Urinary bladder (tissue), 4 donors: ENCODE measurements around the gene DNM3. TPM values are rescaled to one million over a fixed set of nuclear protein-coding genes. Genes with fewer than 3 reads are reported as not detected.

Source experiments
- DNase-seq: peaks from one replicate; pipeline ENCODE4 v3.0.0-alpha.2; 2015; ENCODE audit errors: extremely low spot score
- H3K27ac ChIP-seq: one replicate; pipeline ENCODE4 v1.5.1; 2013; ENCODE audit warnings: low read depth, mild to moderate bottlenecking, moderate library complexity
- H3K36me3 ChIP-seq: one replicate; pipeline ENCODE4 v1.6.1; 2013; ENCODE audit warnings: mild to moderate bottlenecking, moderate library complexity; ENCODE audit not compliant: insufficient read depth
- H3K4me1 ChIP-seq: one replicate; pipeline ENCODE4 v1.6.1; 2013; ENCODE audit warnings: mild to moderate bottlenecking, moderate library complexity; ENCODE audit not compliant: insufficient read depth
- H3K4me3 ChIP-seq: one replicate; pipeline ENCODE4 v1.5.1; 2013; ENCODE audit warnings: low read depth, low read length
- WGBS: extraction: QIAGEN DNeasy Blood & Tissue Kit; methylation state at CpG from one replicate; pipeline ENCODE4 v1.1.7; 2013; 5-methylcytosine and 5-hydroxymethylcytosine counted together
- polyA plus RNA-seq: library from polyadenylated mRNA; stranded (reverse); fragments of 200-250 nt; gene quantifications from one replicate; pipeline ENCODE4 v1.2.3, GENCODE V29; 2013
- total RNA-seq: library from RNA; depleted of rRNA; stranded (reverse); fragments of >200 nt; gene quantifications from one replicate; pipeline ENCODE4 v1.2.3, GENCODE V29; 2014
- donor health status: healthy with polysubstance abuse.
- donor health status: healthy.

The DNM3 gene
- total and polyA plus RNA-seq, 2 donors, result 3.2 to 11.7 TPM

DNA sequence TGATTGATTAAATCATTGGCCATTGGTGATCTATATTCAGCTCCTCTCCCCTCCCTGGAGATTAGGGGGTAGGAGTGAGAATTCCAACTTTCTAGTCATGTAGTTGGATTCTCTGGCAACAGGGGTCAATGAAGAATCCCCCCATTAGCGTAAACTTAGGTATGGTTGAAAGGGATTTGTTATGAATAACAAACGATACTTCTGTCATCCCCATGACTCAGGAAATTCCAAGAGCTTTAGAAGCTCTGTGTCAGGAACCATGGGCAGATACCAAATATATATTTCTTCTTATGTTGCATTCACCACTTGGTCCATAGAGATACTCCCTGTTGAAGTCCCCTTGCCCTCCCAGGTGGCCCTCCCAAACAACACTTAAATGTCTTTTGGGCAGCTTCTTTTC, 124.5 kb downstream of the DNM3 start:
- WGBS, result 65% methylated on average over 2 of the region's 2 CpGs
- H3K4me1 ChIP-seq, result no peaks in the 10 kb centered on the region
- no peak for DNase-seq
- H3K36me3 ChIP-seq, result no peaks in the 10 kb centered on the region
- no peak overlapping the region for H3K27ac ChIP-seq
- H3K4me3 ChIP-seq, result no peak overlapping the region

DNA sequence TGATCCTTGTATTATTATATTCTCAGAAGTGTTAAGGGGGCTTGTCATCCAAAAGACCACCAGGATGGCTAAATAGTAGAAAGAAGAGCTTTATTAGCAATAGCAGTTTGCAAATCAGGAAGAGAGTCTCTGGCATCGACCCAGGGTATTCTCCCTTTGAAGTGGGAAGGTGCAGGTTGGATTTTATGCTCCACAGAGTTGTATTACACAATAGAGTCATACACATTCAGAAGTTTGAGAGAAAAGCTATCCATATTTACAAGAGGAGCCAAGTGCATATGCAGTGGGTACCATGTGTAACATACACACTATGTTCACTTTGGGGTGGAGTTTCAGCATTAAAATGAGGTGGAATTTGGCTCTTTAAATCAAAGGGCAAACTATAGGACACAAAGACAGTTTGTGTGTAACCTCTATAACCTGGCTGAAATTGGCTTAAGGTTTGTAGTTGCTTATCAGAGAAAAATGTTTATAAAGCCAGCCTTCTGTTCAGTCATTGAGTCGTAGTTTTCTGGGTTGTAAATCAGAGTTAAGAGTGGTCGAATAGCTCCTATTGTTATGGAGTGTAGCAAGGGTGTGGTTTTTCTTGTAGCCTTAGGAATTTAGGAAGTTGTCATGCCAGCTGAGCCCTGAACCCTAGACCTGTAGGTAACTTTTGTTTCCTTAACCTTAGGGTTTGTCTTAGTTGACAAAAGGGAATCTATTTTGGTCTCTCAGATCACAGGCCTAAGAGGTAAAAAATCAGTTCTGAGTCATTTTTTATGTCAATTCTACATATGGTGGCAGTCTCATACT, 125.3 kb downstream of the DNM3 start:
- 54% methylated on average over 3 of the region's 3 CpGs for WGBS
- DNase-seq, result no peak
- H3K4me3 ChIP-seq, result no peak overlapping the region
- H3K4me1 ChIP-seq, result no peaks in the 10 kb centered on the region
- no peak overlapping the region for H3K27ac ChIP-seq
- H3K36me3 ChIP-seq, result no peaks in the 10 kb centered on the region

DNA sequence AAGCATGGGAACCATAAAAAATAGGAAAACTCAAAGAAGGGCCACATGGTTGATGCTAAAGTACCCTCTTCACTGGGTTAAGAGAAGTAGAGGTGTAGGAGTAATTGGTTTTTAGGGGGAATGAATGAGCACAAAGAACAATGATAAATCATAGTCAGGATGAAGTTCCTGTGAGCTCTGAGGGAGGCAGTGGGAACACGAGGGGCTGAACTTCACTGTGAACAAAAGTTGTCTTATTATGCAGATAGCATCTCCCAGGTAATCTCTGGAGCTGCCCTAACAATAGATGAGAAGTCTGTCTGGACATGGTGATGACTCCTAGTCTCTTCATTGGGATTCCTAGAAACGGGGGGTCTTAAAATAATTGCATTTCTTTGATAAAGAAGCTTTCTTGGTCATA, 127.9 kb downstream of the DNM3 start:
- WGBS, result 44% methylated on average over 2 of the region's 2 CpGs
- Histone ChIP-seq H3K4me3 (no peak overlapping the region), H3K27ac (no peak overlapping the region), H3K36me3 (no peaks in the 10 kb centered on the region), H3K4me1 (no peaks in the 10 kb centered on the region)
- DNase-seq, result no peak

GRCh38 chr1:171969813-171970212, 128.5 kb downstream of the DNM3 start:
- WGBS, result 68% methylated on average over 3 of the region's 3 CpGs
- H3K36me3 ChIP-seq, result no peaks in the 10 kb centered on the region

DNA sequence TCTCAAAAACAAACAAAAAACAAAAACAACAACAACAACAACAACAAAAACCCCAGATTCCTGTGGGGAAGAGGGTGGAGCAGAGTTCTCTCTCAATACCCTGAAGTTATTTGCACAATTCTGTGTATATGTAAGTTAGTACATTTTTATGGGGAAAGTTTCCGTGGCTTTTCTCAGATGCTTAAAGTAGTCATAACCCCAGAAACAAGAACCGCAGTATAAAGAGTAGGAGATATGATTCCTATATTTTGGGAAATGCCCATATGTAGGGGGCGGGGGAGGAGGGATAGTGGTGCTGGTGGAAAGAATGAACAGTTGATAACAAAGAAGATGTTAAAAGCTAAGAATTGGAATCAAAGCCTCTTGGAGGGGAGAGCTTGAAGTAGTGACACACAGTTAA, 131.5 kb downstream of the DNM3 start:
- Histone ChIP-seq H3K27ac (no peak overlapping the region), H3K36me3 (no peaks in the 10 kb centered on the region), H3K4me1 (no peaks in the 10 kb centered on the region), H3K4me3 (no peak overlapping the region)
- 81% methylated on average over 3 of the region's 3 CpGs for WGBS
- no peak for DNase-seq

More at GRCh38 chr1:171969813-171970212, 128.5 kb downstream of the DNM3 start:
- Histone ChIP-seq H3K4me3 (no peak overlapping the region), H3K27ac (no peak overlapping the region), H3K4me1 (no peaks in the 10 kb centered on the region)
- no peak for DNase-seq

DNA sequence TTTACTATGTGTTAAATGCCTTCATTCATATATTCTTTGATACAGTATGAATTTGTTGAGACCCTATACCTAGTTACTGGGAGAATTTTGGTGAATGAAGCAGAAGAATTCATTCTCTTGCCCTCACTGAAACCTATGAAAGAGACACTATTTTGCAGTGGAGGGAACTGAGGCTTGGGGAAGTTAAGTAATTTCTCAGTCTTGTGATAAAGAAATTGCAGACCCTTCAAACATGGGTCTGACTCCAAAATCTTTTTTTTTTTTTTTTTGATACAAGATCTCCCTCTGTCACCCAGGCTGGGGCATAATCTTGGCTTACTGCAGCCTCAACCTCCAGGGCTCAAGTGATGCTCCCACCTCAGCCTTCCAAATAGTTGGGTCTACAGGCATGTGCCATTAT, 132.1 kb downstream of the DNM3 start:
- Histone ChIP-seq H3K4me1 (no peaks in the 10 kb centered on the region), H3K36me3 (no peaks in the 10 kb centered on the region), H3K27ac (no peak overlapping the region), H3K4me3 (no peak overlapping the region)
- DNase-seq, result no peak

DNA sequence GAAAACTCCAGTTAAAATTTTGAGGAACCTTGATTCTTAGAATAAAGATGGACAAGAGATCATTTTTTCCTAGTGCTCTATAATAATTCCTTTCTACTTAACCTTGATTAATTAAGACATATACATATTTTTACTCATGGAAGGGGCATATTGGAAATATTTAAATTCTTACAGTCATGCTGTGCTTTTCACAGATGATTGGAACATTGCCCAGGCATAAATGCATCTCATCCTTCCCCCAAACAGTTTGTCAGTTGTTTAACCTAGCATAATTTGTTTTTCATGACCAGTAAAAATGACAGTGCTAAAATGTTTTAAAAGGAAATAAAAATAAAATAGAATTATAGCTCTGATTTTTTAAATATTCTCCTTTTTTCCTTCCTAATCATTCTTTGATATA, 140.0 kb downstream of the DNM3 start:
- Histone ChIP-seq H3K4me1 (no peaks in the 10 kb centered on the region), H3K4me3 (no peak overlapping the region), H3K36me3 (no peaks in the 10 kb centered on the region), H3K27ac (no peak overlapping the region)
- no peak for DNase-seq

GRCh38 chr1:171983584-171983983, 142.3 kb downstream of the DNM3 start:
- Histone ChIP-seq H3K36me3 (no peaks in the 10 kb centered on the region), H3K4me1 (no peaks in the 10 kb centered on the region), H3K27ac (no peak overlapping the region), H3K4me3 (no peak overlapping the region)
- no peak for DNase-seq
- 31% methylated on average over 1 of the region's 1 CpG for WGBS

GRCh38 chr1:171984262-171984661, 143.0 kb downstream of the DNM3 start:
- WGBS, result 58% methylated on average over 7 of the region's 7 CpGs
- Histone ChIP-seq H3K4me1 (no peaks in the 10 kb centered on the region), H3K27ac (no peak overlapping the region), H3K4me3 (no peak overlapping the region), H3K36me3 (no peaks in the 10 kb centered on the region)
- no peak for DNase-seq

- Histone ChIP-seq H3K27ac (no peak overlapping the region), H3K4me1 (no peaks in the 10 kb centered on the region), H3K36me3 (no peaks in the 10 kb centered on the region), H3K4me3 (no peak overlapping the region)
- WGBS, result 23% methylated on average over 3 of the region's 3 CpGs
- DNase-seq, result no peak
These were observed 143.7 kb downstream of the DNM3 start for GRCh38 chr1:171984850-171985485.

- 56% methylated on average over 2 of the region's 2 CpGs for WGBS
- DNase-seq, result no peak
- H3K36me3 ChIP-seq, result no peaks in the 10 kb centered on the region
These were observed 144.3 kb downstream of the DNM3 start for GRCh38 chr1:171985639-171986038.

GRCh38 chr1:171988243-171988885, 147.1 kb downstream of the DNM3 start:
- Histone ChIP-seq H3K36me3 (no peaks in the 10 kb centered on the region), H3K27ac (no peak overlapping the region), H3K4me3 (no peak overlapping the region), H3K4me1 (no peaks in the 10 kb centered on the region)
- DNase-seq, result no peak
- WGBS, result 56% methylated on average over 1 of the region's 1 CpG

More at GRCh38 chr1:171985639-171986038, 144.3 kb downstream of the DNM3 start:
- Histone ChIP-seq H3K4me1 (no peaks in the 10 kb centered on the region), H3K4me3 (no peak overlapping the region), H3K27ac (no peak overlapping the region)

DNA sequence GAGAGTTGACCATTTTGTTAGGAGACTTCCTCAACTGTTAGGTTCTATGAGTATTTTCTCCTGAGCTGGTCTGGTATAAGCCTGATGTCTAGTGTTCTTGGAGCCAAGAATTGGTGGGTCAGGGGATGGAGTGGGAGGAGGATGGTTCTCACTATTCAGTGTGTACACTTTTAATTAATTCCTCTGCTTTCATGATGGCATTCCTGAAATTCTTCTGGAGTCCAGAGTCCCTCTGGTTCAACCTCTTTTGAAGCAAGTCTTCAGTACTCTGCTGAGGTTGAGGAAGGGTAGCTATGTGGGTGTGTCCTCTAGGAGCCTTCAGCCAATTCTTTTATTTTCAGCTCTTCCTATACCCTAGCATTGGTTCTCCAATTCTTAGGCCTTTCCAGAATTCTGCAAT, 149.1 kb downstream of the DNM3 start:
- DNase-seq, result no peak
- Histone ChIP-seq H3K4me1 (no peaks in the 10 kb centered on the region), H3K4me3 (no peak overlapping the region), H3K36me3 (no peaks in the 10 kb centered on the region), H3K27ac (no peak overlapping the region)

GRCh38 chr1:171994293-171994692, 153.0 kb downstream of the DNM3 start:
- DNase-seq, result no peak
- H3K4me3 ChIP-seq, result no peak overlapping the region
- WGBS, result 71% methylated on average over 2 of the region's 2 CpGs
- no peak overlapping the region for H3K27ac ChIP-seq
- H3K36me3 ChIP-seq, result no peaks in the 10 kb centered on the region
- no peaks in the 10 kb centered on the region for H3K4me1 ChIP-seq
